Measurements from ENCODE around the gene DAB2. TPM values are rescaled to one million over a fixed set of nuclear protein-coding genes. Genes with fewer than 3 reads are reported as not detected.
A peak's percentile ranks its signal among the peaks of the same experiment; 100 is the strongest.
"Not testable (repeated sequence)": the region's sequence is repeated elsewhere in the genome, so short reads cannot be mapped to it uniquely, and the experiment has no call there.

Gene DAB2
- total RNA-seq, 2 donors from 2014 or later, result 1.9 to 37.2 TPM

GRCh38 chr5:39405083-39405843 is 19.5 kb downstream of the DAB2 start:
- Mint-ChIP-seq H3K27ac (no peak overlapping the region), H3K27me3 (peaks cover 42% of the 10 kb centered on the region), H3K4me3 (no peak overlapping the region), H3K4me1 (no peaks in the 10 kb centered on the region), H3K36me3 (ENCODE audit: low read depth) (no peaks in the 10 kb centered on the region)
- no peaks in the 10 kb centered on the region for H3K9me3 ChIP-seq (ENCODE audit: control insufficient read depth, low read length, poor library complexity, severe bottlenecking)
- DNase-seq (no peak), ATAC-seq (no peak)

- not testable (repeated sequence) for H3K4me3 Mint-ChIP-seq; H3K36me3 Mint-ChIP-seq (ENCODE audit: low read depth); H3K4me1 Mint-ChIP-seq; ATAC-seq; H3K9me3 ChIP-seq (ENCODE audit: control insufficient read depth, low read length, poor library complexity, severe bottlenecking); H3K27ac Mint-ChIP-seq; DNase-seq
- H3K27me3 Mint-ChIP-seq, result peaks cover 30% of the 10 kb centered on the region
Measured at GRCh38 chr5:39403761-39404160, 21.0 kb downstream of the DAB2 start.

- H3K27ac Mint-ChIP-seq; H3K4me1 Mint-ChIP-seq; ATAC-seq; H3K4me3 Mint-ChIP-seq; H3K9me3 ChIP-seq (ENCODE audit: control insufficient read depth, low read length, poor library complexity, severe bottlenecking); H3K36me3 Mint-ChIP-seq (ENCODE audit: low read depth); DNase-seq: not testable (repeated sequence)
- peaks cover 19% of the 10 kb centered on the region for H3K27me3 Mint-ChIP-seq
Measured at GRCh38 chr5:39402140-39402539, 22.6 kb downstream of the DAB2 start.

- Mint-ChIP-seq H3K4me3 (no peak overlapping the region), H3K27ac (peak overlapping the region; percentile 39), H3K27me3 (peaks cover 17% of the 10 kb centered on the region), H3K4me1 (peaks cover 3% of the 10 kb centered on the region), H3K36me3 (ENCODE audit: low read depth) (no peaks in the 10 kb centered on the region)
- ATAC-seq (no peak), DNase-seq (no peak)
- no peaks in the 10 kb centered on the region for H3K9me3 ChIP-seq (ENCODE audit: control insufficient read depth, low read length, poor library complexity, severe bottlenecking)
Measured at GRCh38 chr5:39400713-39401578, 23.8 kb downstream of the DAB2 start.

GRCh38 chr5:39399135-39400036 is 25.4 kb downstream of the DAB2 start:
- H3K27ac Mint-ChIP-seq, result no peak overlapping the region
- H3K4me3 Mint-ChIP-seq, result no peak overlapping the region
- no peak for ATAC-seq
- DNase-seq, result no peak
- H3K9me3 ChIP-seq (ENCODE audit: control insufficient read depth, low read length, poor library complexity, severe bottlenecking), result no peaks in the 10 kb centered on the region
- no peaks in the 10 kb centered on the region for H3K36me3 Mint-ChIP-seq (ENCODE audit: low read depth)
- H3K4me1 Mint-ChIP-seq, result peaks cover 3% of the 10 kb centered on the region
- H3K27me3 Mint-ChIP-seq, result peaks cover 10% of the 10 kb centered on the region

GRCh38 chr5:39396843-39397242 is 27.9 kb downstream of the DAB2 start:
- DNase-seq (no peak), ATAC-seq (no peak)
- Mint-ChIP-seq H3K27ac (no peak overlapping the region), H3K36me3 (ENCODE audit: low read depth) (no peaks in the 10 kb centered on the region), H3K4me3 (no peak overlapping the region), H3K27me3 (peaks cover 10% of the 10 kb centered on the region), H3K4me1 (peaks cover 3% of the 10 kb centered on the region)
- H3K9me3 ChIP-seq (ENCODE audit: control insufficient read depth, low read length, poor library complexity, severe bottlenecking), result no peaks in the 10 kb centered on the region

GRCh38 chr5:39395521-39395920 is 29.3 kb downstream of the DAB2 start:
- peaks cover 3% of the 10 kb centered on the region for H3K4me1 Mint-ChIP-seq
- ATAC-seq, result no peak
- H3K9me3 ChIP-seq (ENCODE audit: control insufficient read depth, low read length, poor library complexity, severe bottlenecking), result no peaks in the 10 kb centered on the region
- DNase-seq, result no peak
- H3K4me3 Mint-ChIP-seq, result no peak overlapping the region
- H3K36me3 Mint-ChIP-seq (ENCODE audit: low read depth), result no peaks in the 10 kb centered on the region
- H3K27me3 Mint-ChIP-seq, result peaks cover 21% of the 10 kb centered on the region
- H3K27ac Mint-ChIP-seq, result no peak overlapping the region

- no peaks in the 10 kb centered on the region for H3K9me3 ChIP-seq (ENCODE audit: control insufficient read depth, low read length, poor library complexity, severe bottlenecking)
- Mint-ChIP-seq H3K27me3 (peaks cover 21% of the 10 kb centered on the region), H3K36me3 (ENCODE audit: low read depth) (no peaks in the 10 kb centered on the region), H3K4me3 (no peak overlapping the region), H3K27ac (no peak overlapping the region), H3K4me1 (peaks cover 3% of the 10 kb centered on the region)
- DNase-seq (no peak), ATAC-seq (no peak)
Measured at GRCh38 chr5:39394946-39395345, 29.8 kb downstream of the DAB2 start.

GRCh38 chr5:39390945-39391344 is 33.8 kb downstream of the DAB2 start:
- no peaks in the 10 kb centered on the region for H3K36me3 Mint-ChIP-seq (ENCODE audit: low read depth)
- ATAC-seq (no peak), DNase-seq (no peak)
- no peak overlapping the region for H3K4me3 Mint-ChIP-seq
- no peak overlapping the region for H3K27ac Mint-ChIP-seq
- peaks cover 15% of the 10 kb centered on the region for H3K27me3 Mint-ChIP-seq
- H3K9me3 ChIP-seq (ENCODE audit: control insufficient read depth, low read length, poor library complexity, severe bottlenecking), result no peaks in the 10 kb centered on the region
- no peaks in the 10 kb centered on the region for H3K4me1 Mint-ChIP-seq

GRCh38 chr5:39387293-39387692 is 37.5 kb downstream of the DAB2 start:
- Mint-ChIP-seq H3K4me3 (no peak overlapping the region), H3K4me1 (no peaks in the 10 kb centered on the region), H3K36me3 (ENCODE audit: low read depth) (peaks cover 2% of the 10 kb centered on the region), H3K27me3 (peaks cover 27% of the 10 kb centered on the region), H3K27ac (no peak overlapping the region)
- DNase-seq (no peak), ATAC-seq (no peak)
- no peaks in the 10 kb centered on the region for H3K9me3 ChIP-seq (ENCODE audit: control insufficient read depth, low read length, poor library complexity, severe bottlenecking)

- no peak overlapping the region for H3K27ac Mint-ChIP-seq
- H3K4me3 Mint-ChIP-seq, result no peak overlapping the region
- peaks cover 44% of the 10 kb centered on the region for H3K27me3 Mint-ChIP-seq
- ATAC-seq (no peak), DNase-seq (no peak)
- peaks cover 2% of the 10 kb centered on the region for H3K4me1 Mint-ChIP-seq
- peaks cover 2% of the 10 kb centered on the region for H3K36me3 Mint-ChIP-seq (ENCODE audit: low read depth)
- H3K9me3 ChIP-seq (ENCODE audit: control insufficient read depth, low read length, poor library complexity, severe bottlenecking), result no peaks in the 10 kb centered on the region
Measured at GRCh38 chr5:39384271-39384670, 40.5 kb downstream of the DAB2 start.

GRCh38 chr5:39381376-39381775 is 43.4 kb downstream of the DAB2 start:
- no peak for ATAC-seq
- H3K27ac Mint-ChIP-seq, result no peak overlapping the region
- H3K9me3 ChIP-seq (ENCODE audit: control insufficient read depth, low read length, poor library complexity, severe bottlenecking), result no peaks in the 10 kb centered on the region
- H3K27me3 Mint-ChIP-seq, result peaks cover 71% of the 10 kb centered on the region
- H3K4me3 Mint-ChIP-seq, result no peak overlapping the region
- no peak for DNase-seq
- peaks cover 2% of the 10 kb centered on the region for H3K36me3 Mint-ChIP-seq (ENCODE audit: low read depth)
- peaks cover 2% of the 10 kb centered on the region for H3K4me1 Mint-ChIP-seq

GRCh38 chr5:39379693-39380092 is 45.1 kb downstream of the DAB2 start:
- peaks cover 2% of the 10 kb centered on the region for H3K4me1 Mint-ChIP-seq
- no peaks in the 10 kb centered on the region for H3K9me3 ChIP-seq (ENCODE audit: control insufficient read depth, low read length, poor library complexity, severe bottlenecking)
- DNase-seq, result no peak
- H3K27ac Mint-ChIP-seq, result no peak overlapping the region
- H3K36me3 Mint-ChIP-seq (ENCODE audit: low read depth), result peaks cover 2% of the 10 kb centered on the region
- peaks cover 80% of the 10 kb centered on the region for H3K27me3 Mint-ChIP-seq
- no peak overlapping the region for H3K4me3 Mint-ChIP-seq
- no peak for ATAC-seq

All from T-helper 17 cell (primary cell).